ENCODE data around the gene MORC3.

Gene MORC3

GRCh38 chr21:36423771-36424433, 103.9 kb downstream of the MORC3 start:
- no peak for DNase-seq (ENCODE audit: low read depth)

GRCh38 chr21:36424592-36424991, 104.6 kb downstream of the MORC3 start:
- DNase-seq (ENCODE audit: low read depth) = no peak

- DNase-seq (ENCODE audit: low read depth) = no peak
These were observed 105.3 kb downstream of the MORC3 start for GRCh38 chr21:36425286-36425685.
